ENCODE results near the gene TFEB.

The TFEB gene

GRCh38 chr6:41674231-41675000, 61.0 kb downstream of the TFEB start:
- no peak for DNase-seq (ENCODE audit: low read depth)

- DNase-seq (ENCODE audit: low read depth) = no peak
Measured at GRCh38 chr6:41673704-41674000, 61.8 kb downstream of the TFEB start.

GRCh38 chr6:41672816-41673703, 62.3 kb downstream of the TFEB start:
- no peak for DNase-seq (ENCODE audit: low read depth)

GRCh38 chr6:41672016-41672415, 63.4 kb downstream of the TFEB start:
- no peak for DNase-seq (ENCODE audit: low read depth)

GRCh38 chr6:41671376-41671775, 64.0 kb downstream of the TFEB start:
- no peak for DNase-seq (ENCODE audit: low read depth)

- DNase-seq (ENCODE audit: low read depth) = no peak
Measured at GRCh38 chr6:41670703-41671360, 64.6 kb downstream of the TFEB start.

GRCh38 chr6:41668968-41669367, 66.4 kb downstream of the TFEB start:
- no peak for DNase-seq (ENCODE audit: low read depth)

GRCh38 chr6:41667195-41667594, 68.2 kb downstream of the TFEB start:
- no peak for DNase-seq (ENCODE audit: low read depth)

- no peak for DNase-seq (ENCODE audit: low read depth)
Measured at GRCh38 chr6:41664271-41664670, 71.1 kb downstream of the TFEB start.

GRCh38 chr6:41663568-41663967, 71.8 kb downstream of the TFEB start:
- DNase-seq (ENCODE audit: low read depth) = no peak

GRCh38 chr6:41659935-41660334, 75.5 kb downstream of the TFEB start:
- DNase-seq (ENCODE audit: low read depth) = no peak

- no peak for DNase-seq (ENCODE audit: low read depth)
Measured at GRCh38 chr6:41658636-41659035, 76.8 kb downstream of the TFEB start.

GRCh38 chr6:41657131-41658094, 78.0 kb downstream of the TFEB start:
- no peak for DNase-seq (ENCODE audit: low read depth)

- DNase-seq (ENCODE audit: low read depth) = no peak
Measured at GRCh38 chr6:41656002-41656691, 79.3 kb downstream of the TFEB start.

GRCh38 chr6:41655646-41656001, 79.8 kb downstream of the TFEB start:
- DNase-seq (ENCODE audit: low read depth) = no peak

GRCh38 chr6:41655176-41655575, 80.2 kb downstream of the TFEB start:
- DNase-seq (ENCODE audit: low read depth) = no peak

GRCh38 chr6:41654698-41655151, 80.7 kb downstream of the TFEB start:
- DNase-seq (ENCODE audit: low read depth) = no peak

- no peak for DNase-seq (ENCODE audit: low read depth)
Measured at GRCh38 chr6:41654151-41654697, 81.2 kb downstream of the TFEB start.

- no peak for DNase-seq (ENCODE audit: low read depth)
Measured at GRCh38 chr6:41653691-41654090, 81.7 kb downstream of the TFEB start.

- no peak for DNase-seq (ENCODE audit: low read depth)
Measured at GRCh38 chr6:41652866-41653652, 82.3 kb downstream of the TFEB start.
